ENCODE results near the gene CFAP97. TPM values are rescaled to one million over a fixed set of nuclear protein-coding genes. Genes with fewer than 3 reads are reported as not detected.

Gene CFAP97
- total RNA-seq, 1 donor, result 56.1 TPM

DNA sequence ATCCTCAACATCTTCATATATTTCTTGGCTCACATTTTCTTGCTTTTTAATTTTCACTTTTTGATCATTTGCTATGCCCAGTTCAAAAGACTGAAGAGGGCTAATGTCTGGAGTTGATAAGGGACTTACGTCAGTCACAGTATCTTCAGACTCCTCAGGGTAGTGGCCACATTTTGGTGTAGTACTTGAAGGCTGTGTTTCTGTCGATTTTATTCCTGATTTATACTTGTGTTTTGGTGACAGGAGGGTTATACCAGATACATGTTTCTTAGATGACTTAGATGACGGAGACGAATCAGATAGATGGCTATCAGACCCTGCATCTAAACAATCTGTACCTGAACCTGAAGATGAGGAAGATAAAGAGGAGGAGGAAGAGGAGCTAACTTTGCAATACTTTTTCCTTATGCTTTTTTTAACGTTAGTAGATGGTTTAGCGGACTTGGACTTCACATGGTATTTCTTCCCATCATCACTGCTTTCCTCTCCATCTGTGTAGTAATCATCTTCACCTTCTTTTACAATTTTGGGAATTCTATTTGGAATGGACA lies 13.4 kb downstream of the CFAP97 start:
- TF ChIP-seq, protein P1, sequence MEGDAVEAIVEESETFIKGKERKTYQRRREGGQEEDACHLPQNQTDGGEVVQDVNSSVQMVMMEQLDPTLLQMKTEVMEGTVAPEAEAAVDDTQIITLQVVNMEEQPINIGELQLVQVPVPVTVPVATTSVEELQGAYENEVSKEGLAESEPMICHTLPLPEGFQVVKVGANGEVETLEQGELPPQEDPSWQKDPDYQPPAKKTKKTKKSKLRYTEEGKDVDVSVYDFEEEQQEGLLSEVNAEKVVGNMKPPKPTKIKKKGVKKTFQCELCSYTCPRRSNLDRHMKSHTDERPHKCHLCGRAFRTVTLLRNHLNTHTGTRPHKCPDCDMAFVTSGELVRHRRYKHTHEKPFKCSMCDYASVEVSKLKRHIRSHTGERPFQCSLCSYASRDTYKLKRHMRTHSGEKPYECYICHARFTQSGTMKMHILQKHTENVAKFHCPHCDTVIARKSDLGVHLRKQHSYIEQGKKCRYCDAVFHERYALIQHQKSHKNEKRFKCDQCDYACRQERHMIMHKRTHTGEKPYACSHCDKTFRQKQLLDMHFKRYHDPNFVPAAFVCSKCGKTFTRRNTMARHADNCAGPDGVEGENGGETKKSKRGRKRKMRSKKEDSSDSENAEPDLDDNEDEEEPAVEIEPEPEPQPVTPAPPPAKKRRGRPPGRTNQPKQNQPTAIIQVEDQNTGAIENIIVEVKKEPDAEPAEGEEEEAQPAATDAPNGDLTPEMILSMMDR (IDR thresholded peaks at IDR 0.05; ENCODE audit: insufficient read depth, low read depth, low read length), result no peak
- no peak for DNase-seq (ENCODE audit: low read depth)

DNA sequence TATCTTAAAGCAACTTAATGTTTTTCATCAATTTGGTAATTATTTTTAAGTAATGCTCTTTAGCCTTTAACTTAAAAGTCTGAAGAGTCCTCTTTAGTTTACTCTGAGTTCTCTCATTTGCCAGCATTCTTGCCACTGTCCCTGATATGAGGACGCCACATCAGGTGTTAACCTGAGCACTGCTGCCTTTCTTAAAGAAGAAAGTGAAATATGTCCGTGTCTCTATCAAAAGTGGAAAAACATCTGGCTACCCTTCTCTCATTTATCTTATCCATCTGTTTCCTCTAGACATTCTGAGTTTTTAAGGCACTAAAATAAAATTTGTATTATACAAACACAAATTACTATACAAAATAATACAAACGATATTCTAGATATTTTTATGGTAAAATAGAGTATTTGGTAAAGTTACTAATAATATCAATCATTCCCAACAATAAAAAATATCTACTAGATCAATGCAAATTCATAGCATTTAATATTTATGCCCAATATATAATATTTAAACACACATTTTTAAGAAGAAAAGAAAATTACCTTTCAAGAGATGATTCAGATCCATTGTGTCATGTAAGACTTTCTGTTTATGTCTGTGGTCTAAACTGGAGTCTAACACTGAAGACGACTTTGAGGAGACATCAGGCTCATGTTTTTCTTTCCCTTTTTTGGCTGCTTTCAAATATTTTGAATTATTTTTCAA lies 14.0 kb downstream of the CFAP97 start:
- DNase-seq (ENCODE audit: low read depth), result no peak
- H3K4me3 ChIP-seq (ENCODE audit: low read depth, low read length), result no peak overlapping the region
- TF ChIP-seq, protein P1 (IDR thresholded peaks at IDR 0.05; ENCODE audit: insufficient read depth, low read depth, low read length), result no peak

More for the DNA sequence above, 13.4 kb downstream of the CFAP97 start:
- H3K4me3 ChIP-seq (ENCODE audit: low read depth, low read length), result no peak overlapping the region

DNA sequence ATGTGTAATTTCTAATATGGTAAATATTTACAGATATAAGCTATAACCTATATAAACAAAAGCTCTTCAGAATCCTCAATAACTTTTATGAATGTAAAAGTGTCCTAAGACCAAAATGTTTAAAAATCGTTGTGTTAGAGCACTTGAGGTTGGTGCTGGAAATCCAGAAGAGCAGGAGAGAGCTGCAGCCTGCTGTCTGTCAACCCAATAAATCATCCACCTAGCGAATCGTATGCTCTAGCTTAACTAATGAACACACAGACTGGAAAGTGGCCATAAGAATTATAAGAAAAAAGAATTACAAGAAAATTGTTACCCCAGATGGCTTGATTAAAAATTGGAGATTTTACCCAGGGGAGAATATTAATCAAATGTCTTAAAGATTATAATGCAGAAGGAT lies 17.0 kb downstream of the CFAP97 start:
- TF ChIP-seq, protein P1 (IDR thresholded peaks at IDR 0.05; ENCODE audit: insufficient read depth, low read depth, low read length), result no peak
- DNase-seq (ENCODE audit: low read depth), result no peak
- H3K4me3 ChIP-seq (ENCODE audit: low read depth, low read length), result no peak overlapping the region

DNA sequence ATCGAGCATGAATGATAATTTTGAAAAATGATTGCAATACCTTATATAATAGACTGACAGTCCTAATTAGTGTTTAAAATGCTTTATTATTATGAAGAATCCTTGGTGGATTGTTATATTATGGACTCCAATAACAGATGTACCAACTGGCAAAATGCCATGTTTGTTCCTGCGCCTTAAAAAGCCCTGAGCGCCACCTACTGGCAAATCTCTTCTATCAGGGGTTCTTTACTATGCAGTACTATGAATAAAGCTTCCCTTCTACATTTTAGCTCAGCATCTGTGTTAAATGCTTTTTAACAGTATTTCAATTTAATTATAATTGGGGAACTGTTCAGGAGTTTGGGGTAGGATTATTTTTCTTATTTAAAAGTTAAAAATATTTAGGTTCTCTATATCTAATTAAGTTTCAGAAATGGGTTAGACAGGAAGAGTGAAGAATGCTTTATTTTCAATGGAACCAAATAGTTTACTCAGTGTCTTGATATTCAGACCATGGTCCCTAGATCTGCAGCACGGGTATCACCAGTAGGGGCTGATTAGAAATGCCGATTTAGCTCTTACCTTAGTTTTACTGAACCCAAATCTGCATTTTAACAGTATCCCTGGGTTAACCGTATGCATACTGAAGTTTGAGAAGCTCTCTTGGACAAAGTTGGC lies 20.0 kb downstream of the CFAP97 start:
- H3K4me3 ChIP-seq (ENCODE audit: low read depth, low read length), result no peak overlapping the region
- DNase-seq (ENCODE audit: low read depth), result peak; percentile 93
- TF ChIP-seq, protein P1 (IDR thresholded peaks at IDR 0.05; ENCODE audit: insufficient read depth, low read depth, low read length), result peak; percentile 84

DNA sequence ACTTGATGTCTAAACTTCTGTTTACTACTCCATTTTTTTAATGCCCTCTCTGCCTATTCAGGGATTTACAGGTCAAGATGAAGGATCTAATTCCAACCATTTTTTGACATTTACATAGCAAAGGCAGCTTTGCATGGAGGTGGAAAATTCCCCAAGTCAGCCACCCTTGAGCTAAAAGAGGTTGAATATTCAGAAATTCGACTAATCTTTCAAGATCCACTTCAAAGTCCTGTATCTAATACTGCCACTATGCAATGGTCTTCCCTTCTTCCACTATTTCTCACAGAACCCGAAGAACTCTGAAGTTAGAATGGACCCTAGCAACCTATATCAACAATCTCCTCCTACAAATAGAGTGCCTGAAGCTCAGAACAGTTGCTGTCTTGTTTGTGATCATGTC lies 21.6 kb downstream of the CFAP97 start:
- DNase-seq (ENCODE audit: low read depth), result no peak

DNA sequence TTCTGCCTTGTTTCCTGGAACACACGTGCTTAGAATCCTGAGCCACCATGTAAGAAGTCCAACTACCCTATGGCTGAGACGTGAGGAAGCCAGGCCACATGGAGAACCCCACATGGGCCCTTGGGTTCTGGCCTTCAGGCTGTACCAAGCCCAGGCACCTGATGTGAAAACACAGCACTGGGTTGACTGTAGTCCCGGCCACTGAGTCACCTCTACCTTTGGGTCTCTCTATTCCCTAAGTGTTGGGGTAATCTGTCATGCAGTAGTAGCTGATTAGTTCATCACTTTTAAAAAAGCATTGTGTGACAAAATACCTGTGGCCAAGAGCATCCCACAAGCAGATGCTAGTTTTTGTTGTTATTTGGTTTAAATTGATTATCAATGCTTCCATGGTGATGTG lies 24.3 kb downstream of the CFAP97 start:
- no peak for DNase-seq (ENCODE audit: low read depth)
- TF ChIP-seq, protein P1 (IDR thresholded peaks at IDR 0.05; ENCODE audit: insufficient read depth, low read depth, low read length), result no peak
- H3K4me3 ChIP-seq (ENCODE audit: low read depth, low read length), result no peak overlapping the region

More for the DNA sequence above, 21.6 kb downstream of the CFAP97 start:
- TF ChIP-seq, protein P1 (IDR thresholded peaks at IDR 0.05; ENCODE audit: insufficient read depth, low read depth, low read length), result no peak
- no peak overlapping the region for H3K4me3 ChIP-seq (ENCODE audit: low read depth, low read length)

Data from fibroblast of villous mesenchyme (primary cell).